Right forelimb (tissue), 1 donor: Measurements from ENCODE around the gene SMCHD1.
"Not testable (repeated sequence)": the region's sequence is repeated elsewhere in the genome, so short reads cannot be mapped to it uniquely, and the experiment has no call there.

Experiments
- DNase-seq: peaks from one replicate; pipeline ENCODE4 v3.0.0-alpha.2; 2018

Gene SMCHD1

DNA sequence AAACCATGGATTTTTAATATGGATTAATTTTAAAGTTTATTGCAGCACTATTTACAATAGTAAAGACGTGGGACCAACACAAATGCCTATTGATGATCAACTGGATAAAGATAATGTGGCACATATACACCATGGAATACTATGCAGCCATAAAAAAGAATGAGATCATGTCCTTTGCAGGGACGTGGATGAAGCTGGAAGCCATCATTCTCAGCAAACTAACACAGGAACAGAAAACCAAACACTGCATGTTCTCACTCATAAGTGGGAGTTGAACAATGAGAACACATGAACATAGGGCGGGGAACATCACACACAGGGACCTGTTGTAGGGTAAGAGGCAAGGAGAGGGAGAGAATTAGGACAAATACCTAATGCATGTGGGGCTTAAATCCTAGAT, 5.3 kb downstream of the SMCHD1 start:
- DNase-seq: not testable (repeated sequence)

DNA sequence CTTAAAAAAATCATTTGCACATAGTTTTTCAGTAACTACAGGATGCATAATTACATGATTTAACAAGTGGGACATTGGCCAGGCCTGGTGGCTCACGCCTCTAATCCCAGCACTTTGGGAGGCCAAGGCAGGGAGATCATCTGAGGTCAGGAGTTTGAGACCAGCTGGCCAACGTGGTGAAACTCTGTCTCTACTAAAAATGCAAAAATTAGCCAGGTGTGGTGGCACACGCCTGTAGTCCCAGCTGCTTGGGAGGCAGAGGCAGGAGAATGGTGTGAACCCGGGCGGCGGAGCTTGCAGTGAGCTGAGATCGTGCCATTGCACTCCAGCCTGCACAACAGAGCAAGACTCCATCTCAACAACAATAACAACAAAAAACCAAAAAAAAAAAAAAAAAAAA, 6.8 kb downstream of the SMCHD1 start:
- DNase-seq: not testable (repeated sequence)

DNA sequence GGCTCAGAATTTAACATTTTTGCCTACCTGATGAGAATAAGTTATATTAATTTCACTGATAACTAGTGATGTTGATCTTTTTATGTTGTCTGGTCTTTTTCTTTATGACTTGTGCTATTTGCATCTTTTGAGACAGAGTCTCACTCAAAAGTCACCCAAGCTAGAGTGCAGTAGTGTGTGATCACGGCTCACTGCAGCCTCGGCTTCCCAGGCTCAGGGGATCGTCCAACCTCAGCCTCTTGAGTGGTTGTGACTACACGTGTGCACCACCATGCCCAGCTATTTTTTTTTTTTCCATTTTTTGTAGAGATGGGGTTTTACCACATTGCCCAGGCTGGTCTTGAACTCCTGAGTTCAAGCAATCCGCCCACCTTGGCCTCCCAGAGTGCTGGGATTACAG, 7.5 kb downstream of the SMCHD1 start:
- DNase-seq: no peak

DNA sequence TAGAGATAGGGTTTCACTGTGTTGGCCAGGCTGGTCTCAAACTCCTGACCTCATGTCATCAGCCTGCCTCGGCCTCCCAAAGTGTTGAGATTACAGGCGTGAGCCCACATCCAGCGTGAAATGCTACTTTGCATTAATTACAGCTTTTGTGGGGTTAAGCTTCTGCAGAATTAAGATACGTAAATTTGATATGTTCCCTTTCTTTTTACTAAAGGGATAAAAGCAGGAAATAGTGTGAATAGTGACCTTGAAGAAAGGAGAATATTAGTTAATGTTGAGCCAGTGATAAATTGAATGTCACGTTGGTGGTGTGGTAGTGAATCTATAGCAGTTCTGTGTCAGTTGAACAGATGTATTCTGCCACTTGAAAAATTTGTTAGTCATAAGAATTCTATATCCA, 16.9 kb downstream of the SMCHD1 start:
- DNase-seq: no peak

DNA sequence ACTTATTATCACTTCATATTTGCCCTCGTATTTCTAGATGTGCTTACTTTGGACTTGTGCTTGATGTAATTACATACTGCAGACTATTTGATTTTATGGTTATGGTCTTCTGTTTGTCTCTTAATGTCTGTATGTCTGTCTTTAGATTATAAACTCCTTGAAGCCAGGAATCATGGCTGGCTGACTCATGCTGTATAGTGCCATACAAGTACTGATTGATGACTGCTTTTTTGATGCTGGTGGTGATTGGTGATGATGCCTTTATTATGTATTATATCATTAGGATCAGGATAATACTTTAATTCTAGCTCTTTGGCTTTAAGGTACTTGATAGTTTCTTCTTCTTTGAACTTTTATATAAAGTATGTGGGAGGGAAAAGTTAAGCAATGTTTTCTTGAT, 17.3 kb downstream of the SMCHD1 start:
- no peak for DNase-seq

DNA sequence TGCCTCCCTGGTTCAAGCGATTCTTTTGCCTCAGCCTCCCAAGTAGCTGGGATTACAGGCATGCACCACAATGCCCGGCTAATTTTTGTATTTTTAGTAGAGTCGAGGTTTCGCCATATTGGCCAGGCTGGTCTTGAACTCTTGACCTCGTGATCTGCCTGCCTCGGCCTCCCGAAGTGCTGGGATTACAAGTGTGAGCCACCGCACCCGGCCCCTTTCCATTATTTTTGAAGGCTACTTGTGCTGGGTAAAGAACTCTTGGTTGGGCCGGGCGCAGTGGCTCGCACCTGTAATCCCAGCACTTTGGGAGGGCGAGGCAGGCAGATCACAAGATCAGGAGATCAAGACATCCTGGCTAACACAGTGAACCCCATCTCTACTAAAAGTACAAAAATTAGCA, 23.4 kb downstream of the SMCHD1 start:
- not testable (repeated sequence) for DNase-seq

DNA sequence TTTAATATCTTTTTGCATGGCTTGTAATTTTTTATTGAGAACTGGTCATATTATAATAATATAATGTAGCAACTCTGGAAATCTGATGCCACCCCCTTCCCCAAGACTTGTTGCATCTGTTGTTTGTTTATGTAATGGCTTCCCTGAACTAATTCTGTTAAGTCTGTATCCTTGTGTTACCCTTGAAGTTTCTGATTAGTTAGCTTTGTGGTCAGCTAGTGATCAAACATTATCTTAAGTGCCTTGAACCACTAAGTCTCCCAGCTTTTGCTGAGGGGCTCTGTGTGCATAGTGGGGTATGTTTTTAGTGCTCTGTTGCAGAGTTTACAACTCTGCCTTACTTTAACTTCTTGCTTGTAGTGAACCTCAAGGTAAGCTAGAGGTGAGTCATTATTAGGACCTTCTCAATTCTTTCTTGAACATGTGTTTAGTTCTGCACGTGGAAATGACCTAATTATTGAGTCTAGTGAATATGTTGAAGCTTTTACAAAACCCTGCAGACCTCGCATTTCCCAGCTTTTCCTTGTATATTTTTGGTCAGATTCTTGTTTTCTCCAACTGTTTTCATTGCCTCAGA, 24.8 kb downstream of the SMCHD1 start:
- no peak for DNase-seq

DNA sequence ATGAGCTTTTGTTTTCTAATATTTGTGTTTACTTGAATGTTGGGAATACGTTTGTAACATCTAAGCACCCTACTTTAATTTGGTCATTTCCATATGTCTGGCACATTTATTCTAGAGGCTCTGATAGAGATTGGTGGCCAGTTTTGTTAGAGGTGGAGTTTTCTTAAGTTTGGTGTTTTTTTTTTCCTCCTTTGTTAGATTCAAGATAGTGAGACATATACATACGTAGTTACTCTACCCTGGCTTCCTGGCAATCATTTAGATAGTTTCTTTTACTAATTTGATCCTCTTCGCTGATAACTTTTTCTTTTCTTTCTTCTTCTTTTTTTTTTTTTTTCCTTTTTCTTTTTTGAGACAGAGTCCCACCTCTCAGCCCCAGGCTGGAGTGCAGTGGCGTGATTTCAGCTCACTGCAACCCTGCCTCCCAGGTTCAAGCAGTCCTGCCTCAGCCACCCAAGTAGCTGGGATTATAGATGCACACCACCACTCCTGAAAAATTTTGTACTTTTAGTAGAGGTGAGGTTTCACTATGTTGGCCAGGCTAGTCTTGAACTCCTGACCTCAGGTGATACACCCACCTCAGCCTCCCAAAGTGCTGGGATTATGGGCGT, 26.6 kb downstream of the SMCHD1 start:
- no peak for DNase-seq

DNA sequence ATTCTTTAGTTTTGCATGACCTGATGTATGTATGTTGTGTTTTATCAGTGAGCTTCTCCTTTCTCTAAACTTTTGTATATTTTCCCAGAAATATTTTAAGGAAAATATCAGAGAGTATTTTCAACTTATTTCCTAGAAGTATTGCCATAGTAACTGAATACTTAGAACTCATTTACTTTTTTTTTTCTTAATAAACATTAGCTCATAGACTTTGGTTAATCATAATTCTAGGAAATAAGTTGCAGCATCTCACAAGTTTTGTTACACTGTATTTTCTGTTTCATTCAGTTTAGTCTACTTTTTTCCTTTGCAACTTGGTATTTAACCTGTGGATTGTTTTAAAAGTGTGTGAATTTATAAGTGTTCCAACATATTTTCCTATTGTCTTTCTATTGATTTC, 27.5 kb downstream of the SMCHD1 start:
- no peak for DNase-seq

DNA sequence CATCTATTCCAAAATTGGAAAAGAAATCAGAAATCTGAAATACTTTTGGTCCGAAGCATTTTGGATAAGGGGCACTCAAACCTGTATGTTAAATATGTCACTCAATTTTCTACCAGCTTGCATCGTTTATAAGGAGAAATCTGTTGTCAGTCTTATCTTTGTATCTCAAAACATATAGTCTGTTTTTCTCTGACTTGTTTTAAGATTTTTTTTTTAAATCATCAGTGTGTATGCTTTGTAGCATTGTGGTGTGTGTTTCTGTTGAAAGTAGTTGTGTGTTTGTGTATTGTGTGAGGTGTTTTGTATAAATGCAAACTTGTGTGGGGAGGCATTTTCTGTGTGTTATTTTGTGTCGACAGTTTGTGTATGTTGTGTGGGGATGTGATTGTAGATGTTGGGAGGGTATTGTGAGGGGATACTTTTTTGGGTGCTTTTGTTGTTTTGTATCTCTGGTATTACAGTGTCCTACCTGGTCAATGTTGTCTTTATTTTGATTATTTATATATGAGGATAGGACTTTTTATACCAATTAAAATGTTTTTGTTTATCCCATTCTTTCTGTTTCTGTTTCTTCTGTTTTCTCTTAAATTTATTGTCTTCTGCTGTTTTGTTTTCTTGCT, 30.9 kb downstream of the SMCHD1 start:
- no peak for DNase-seq

DNA sequence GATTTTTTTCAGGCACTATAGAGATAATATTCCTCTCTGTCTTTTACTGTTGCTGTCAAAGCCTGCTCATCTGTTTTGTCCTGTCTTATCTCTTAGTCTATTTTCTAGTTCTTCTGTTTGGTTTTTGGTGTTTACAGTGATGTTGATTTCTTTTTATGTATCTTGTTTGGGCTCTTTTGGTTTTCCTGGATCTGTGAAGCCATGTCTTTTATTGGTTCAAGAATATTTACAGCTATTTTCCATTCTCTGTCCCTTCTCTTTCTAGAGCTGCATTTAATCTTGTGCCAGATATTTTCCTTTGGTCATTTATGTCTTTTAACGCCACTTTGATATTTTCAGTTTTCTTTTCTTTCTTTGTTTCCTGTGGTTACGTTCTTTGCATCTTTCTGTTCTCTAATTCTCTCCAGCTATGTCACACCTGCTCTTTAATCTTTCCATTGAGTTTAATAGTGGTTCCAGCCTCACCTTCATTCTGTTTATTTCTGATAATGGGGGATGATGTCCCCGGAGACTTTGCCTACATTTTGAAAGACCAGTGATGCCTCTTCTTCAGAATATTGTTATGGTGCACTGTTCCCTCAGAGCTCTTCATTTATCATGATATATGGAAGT, 32.0 kb downstream of the SMCHD1 start:
- DNase-seq: no peak

DNA sequence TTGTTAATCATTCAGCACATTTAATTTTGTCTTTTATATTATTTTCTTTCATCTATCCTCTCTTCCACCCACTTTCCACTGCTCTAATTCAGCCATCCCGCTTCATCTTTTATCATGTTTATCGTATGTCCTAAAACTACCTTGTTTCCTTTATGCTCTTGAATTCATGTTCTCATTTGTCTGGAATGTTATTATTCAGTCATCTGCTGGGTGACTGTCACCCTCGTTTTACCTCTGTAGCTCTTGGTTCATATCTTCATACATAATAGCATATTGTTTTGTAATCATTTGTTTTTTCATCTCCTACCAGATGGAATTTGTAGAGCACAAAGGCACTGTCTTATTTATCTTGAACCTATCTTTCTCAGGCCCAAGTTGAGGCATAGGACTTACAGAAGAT, 37.0 kb downstream of the SMCHD1 start:
- no peak for DNase-seq

DNA sequence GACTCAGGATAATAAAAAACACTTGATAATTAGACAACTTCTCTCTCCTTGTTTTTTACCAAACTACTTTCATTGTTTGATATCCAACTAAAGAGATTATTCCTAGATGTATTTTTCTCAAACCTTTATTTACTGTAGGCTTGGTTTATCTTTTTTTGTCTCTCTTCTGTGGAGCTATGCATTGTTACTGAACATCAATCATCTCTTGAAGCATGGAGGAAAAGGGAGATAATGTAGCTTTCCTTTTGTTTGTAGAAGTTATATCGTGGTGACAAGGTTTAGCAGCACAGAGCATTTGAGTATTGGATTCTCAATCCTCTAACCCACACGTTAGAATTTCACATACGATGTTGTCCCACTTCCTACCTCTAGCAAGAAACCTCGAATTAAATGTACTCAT, 41.7 kb downstream of the SMCHD1 start:
- DNase-seq: no peak

DNA sequence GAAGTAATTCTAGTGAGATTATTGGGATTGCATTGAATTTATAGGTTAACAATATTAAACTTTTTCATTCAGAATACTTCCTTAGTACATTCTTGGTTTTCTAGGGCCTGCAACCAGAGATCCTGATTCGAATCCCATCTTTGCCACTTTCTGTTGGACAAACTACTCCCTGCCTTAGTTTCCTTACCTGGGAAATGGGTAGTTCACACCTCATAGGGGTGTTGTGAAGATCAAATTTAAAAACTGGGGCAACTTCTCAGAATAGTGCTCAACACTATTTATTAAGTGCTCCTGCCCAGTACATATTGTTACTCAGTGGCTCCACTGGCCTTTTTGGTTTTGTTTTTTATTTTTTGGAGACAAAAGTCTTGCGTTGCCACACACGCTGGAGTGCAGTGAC, 43.5 kb downstream of the SMCHD1 start:
- DNase-seq: no peak

DNA sequence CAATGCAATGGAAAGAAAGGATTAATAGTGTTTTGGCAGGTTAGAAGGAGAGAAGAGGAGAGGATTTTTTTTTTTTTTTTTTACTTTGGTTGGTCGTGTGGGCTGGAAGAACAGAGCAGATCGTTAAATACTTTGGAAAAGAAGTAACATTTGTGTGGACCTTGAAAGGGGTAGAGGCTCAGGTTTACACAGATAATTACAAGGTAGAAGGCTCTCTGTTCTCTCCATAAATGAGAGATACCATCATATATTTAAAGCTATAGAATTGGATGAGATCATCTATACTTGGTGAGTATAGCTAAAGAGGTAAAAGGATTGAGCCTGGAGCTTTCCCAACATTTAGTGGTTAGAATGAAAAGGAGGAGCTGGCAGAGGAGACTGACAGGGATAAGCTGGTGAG, 49.0 kb downstream of the SMCHD1 start:
- DNase-seq: no peak

DNA sequence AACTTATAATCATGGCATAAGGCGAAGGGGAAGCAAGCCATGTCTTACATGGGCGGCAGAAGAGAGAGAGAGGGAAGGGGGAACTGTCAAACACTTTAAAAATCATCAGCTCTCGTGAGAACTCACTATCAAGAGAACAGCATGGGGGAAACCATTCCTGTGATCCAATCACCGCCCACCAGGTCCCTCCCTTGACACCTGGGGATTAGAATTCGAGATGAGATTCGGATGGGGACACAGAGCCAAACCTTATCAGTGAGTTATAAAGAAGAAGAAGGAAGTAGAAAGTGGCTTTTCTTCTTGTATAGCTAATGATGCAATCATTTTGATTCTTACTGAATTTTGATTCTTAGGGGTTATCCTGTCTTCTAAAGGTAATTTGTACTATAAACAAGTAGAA, 51.4 kb downstream of the SMCHD1 start:
- no peak for DNase-seq

DNA sequence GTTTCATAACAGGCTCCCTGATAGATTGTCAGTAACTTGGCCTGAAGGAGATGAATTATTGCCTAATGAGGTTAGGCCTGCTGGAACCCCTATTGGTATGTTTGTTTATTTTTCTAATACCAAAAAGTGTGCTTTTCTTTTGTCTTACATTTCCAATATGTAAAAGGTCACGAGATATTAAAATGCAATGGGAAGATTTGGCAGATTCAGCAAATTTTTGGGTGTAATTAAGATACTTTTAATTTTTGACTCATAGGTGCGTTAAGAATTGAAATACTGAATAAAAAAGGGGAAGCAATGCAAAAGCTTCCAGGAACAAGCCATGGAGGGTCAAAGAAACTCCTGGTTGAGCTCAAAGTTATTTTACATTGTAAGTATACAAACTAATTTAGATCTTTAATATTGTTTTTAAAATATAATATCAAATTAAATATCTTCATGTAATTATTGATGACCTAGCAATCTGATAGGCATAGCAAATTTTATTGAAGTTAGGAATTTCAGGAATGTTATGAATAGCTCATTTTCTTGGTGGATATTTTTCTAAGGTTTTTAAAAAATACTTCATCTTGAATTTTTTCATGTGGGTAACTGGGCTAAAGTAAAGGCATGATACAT, 52.1 kb downstream of the SMCHD1 start:
- DNase-seq: no peak

DNA sequence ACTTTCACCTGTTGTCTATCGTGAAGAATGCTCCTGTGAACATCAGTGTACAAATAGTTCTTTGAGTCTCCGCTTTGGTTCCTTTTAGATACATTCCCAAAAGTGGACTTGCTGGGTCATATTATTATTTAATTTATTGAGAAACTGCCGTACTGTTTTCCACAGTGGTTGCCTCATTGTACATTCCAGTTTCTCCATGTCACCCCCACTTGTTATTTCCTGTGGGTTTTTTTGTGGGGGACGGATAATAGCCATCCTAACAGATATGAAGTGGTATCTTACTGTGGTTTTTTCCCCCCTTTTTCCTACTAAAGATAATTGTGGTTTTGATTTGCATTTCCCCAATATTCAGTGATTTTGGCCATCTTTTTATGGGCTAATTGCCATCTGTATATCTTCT, 53.8 kb downstream of the SMCHD1 start:
- DNase-seq: no peak

DNA sequence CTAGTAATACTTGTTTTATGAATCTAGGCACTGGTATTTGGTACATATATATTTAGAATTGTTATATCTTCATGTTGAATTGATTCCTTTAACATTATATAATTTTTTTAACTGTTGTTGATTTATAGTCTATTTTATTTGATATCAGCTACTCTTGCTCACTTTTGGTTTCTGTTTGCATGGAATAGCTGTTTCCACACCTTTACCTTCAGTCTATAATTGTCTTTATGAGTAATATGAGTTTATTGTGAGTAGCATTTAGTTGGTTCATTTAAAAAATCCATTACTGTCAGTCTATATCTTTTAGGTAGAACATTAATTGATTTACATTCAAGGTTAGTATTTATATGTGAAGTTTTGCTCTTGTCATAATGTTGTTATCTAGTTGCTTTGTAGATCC, 58.6 kb downstream of the SMCHD1 start:
- DNase-seq: no peak

DNA sequence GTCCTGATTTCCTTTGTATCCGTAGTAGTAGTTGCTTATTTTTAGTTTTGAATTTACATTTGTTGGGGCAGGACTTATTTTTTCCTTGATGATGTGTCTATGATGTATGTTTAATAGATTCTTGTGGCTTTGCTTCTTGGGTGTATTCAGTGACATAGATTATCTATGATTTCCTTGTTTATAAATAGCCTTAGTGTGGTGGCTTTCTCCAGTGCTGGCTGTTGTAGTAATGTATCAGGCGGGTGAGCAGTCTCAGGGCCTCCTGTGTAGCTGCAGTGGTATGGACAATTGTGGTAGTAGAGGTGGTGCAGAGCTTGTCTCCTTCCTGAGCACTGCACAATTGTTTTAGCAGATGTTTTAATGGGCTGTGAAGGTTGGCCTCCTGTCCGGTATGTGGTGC, 60.5 kb downstream of the SMCHD1 start:
- DNase-seq: no peak

DNA sequence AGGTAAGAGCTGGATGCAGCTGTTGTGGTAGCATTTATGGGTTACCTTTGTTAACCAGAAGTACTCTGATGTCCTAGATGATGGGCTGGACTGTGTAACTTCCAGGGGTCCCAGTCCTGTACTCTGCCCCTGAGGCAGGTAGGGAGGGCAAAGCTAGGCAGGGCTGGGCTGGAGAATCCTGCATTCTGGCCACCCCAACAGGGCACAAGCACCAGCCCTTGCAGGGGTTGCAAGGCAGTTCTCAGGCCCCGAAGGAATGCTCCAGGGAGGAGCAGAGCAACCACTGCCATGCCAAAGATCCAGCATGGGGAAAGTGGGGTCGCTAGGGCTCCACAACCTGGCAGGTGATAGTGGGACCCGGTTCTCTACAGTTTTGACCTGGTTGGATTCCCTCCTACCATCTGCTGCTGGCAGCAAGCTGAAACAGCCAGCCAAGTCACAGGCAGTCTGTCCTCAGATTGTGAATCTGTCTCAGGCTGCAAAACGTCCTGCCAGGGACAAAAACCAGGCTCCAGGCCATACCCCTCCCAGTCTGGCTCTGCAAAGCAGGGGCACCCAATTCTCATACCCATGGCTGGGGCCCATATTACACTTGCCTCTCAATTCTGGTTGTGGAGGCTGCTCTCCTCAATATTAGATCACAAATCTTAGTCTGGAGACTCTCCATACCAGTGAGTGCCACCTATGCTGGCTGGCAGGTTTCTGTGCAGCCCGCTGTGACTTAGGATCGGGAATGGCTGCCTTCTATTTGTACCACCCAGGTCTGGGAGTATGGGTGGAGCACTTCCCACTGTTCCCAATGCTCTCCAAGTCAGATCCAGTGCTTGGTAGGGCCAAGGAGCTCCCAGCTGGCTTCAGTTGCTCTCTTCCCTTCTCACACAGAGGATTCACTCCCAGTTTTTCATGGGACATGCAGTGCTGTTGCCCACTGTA, 61.1 kb downstream of the SMCHD1 start:
- no peak for DNase-seq

DNA sequence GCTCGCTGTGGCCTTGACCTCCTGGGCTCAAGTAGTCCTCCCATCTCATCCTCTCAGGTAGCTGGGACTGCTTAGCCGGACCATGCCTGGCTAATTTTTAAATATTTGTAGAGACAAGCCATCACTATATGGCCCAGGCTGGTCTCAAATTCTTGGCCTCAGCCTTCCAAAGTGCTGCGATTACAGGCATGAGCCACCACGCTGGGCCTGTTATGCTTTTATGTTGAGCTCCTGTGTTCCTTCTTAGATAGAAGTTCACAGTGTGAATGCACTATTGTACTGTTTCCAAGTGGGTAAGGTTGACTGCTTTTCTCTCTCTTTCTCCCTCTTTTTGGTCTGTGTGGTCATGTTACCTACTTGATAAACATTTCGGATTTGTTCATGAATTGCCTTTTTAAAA, 61.9 kb downstream of the SMCHD1 start:
- no peak for DNase-seq

DNA sequence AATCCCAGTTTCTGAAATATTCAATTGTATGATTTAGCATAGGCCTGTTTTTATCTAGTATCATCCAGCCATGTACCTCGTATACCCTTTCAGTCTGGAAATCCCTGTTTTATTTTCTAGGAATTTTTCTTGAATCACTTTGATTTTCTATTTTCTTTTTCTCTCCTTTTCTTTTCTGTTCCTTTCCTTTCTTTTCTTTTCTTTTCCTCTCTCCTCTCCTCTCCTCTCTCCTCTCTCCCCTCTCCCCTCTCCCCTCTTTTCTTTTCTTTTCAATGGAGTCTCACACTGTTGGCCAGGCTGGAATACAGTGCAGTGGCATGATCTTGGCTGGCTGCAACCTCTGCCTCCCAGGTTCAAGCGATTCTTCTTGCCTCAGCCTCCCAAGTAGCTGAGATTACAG, 63.5 kb downstream of the SMCHD1 start:
- no peak for DNase-seq
